ENCODE measurements around the gene ZNF415.

ZNF415 gene

DNA sequence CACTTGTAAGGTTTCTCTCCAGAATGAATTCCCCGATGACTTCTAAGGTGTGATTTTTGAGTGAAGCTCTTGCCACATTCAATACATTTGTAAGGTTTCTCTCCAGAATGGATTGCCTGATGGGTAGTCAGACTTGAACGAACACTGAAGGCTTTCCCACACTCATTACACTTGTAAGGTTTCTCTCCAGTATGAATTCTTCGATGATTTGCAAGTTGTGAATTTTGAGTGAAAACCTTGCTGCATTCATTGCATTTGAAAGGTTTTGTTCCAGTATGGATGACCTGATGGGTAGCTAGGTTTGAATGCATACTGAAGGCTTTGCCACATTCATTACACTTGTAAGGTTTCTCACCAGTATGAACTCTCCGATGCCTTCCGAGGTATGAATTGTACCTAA lies 63.9 kb downstream of the ZNF415 start:
- Histone ChIP-seq H3K36me3 (ENCODE audit: control insufficient read depth in 2 of 2, insufficient read depth in 1 of 2, low read length in 2 of 2) (peaks cover 0 to 62% of the 10 kb centered on the region in 2 experiments; a peak in 2 of 3 replicates), H3K27ac (ENCODE audit: extremely low read depth, low read depth, low read length) (no peak overlapping the region), H3K4me3 (ENCODE audit: low read depth, low read length) (no peak overlapping the region), H3K4me1 (ENCODE audit: control insufficient read depth, insufficient read depth, low read length) (no peaks in the 10 kb centered on the region), H3K9me3 (ENCODE audit: control insufficient read depth, insufficient read depth, low read depth, low read length) (no peaks in the 10 kb centered on the region)
- ChIA-PET POLR2A (no interaction called here), CTCF (no interaction called here)
- TF ChIP-seq KLF7 (tag by site-specific recombination; IDR thresholded peaks at IDR 0.05; ENCODE audit: borderline replicate concordance) (no peak), SCRT2 (tag by site-specific recombination; IDR thresholded peaks at IDR 0.05) (no peak), ZFP37 (tag by site-specific recombination; IDR thresholded peaks at IDR 0.05) (no peak), ZNF664 (tag by site-specific recombination; IDR thresholded peaks at IDR 0.05) (no peak), ZNF426 (tag by site-specific recombination; IDR thresholded peaks at IDR 0.05) (no peak), ZFP41 (tag by site-specific recombination; IDR thresholded peaks at IDR 0.05; ENCODE audit: borderline replicate concordance) (no peak), ZNF214 (tag by site-specific recombination; IDR thresholded peaks at IDR 0.05; ENCODE audit: borderline replicate concordance) (no peak), ZNF776 (tag by site-specific recombination; IDR thresholded peaks at IDR 0.05; ENCODE audit: borderline replicate concordance) (no peak)
- TF ChIP-seq, protein P1, sequence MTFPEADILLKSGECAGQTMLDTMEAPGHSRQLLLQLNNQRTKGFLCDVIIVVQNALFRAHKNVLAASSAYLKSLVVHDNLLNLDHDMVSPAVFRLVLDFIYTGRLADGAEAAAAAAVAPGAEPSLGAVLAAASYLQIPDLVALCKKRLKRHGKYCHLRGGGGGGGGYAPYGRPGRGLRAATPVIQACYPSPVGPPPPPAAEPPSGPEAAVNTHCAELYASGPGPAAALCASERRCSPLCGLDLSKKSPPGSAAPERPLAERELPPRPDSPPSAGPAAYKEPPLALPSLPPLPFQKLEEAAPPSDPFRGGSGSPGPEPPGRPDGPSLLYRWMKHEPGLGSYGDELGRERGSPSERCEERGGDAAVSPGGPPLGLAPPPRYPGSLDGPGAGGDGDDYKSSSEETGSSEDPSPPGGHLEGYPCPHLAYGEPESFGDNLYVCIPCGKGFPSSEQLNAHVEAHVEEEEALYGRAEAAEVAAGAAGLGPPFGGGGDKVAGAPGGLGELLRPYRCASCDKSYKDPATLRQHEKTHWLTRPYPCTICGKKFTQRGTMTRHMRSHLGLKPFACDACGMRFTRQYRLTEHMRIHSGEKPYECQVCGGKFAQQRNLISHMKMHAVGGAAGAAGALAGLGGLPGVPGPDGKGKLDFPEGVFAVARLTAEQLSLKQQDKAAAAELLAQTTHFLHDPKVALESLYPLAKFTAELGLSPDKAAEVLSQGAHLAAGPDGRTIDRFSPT (tag by site-specific recombination; IDR thresholded peaks at IDR 0.05): no peak

DNA sequence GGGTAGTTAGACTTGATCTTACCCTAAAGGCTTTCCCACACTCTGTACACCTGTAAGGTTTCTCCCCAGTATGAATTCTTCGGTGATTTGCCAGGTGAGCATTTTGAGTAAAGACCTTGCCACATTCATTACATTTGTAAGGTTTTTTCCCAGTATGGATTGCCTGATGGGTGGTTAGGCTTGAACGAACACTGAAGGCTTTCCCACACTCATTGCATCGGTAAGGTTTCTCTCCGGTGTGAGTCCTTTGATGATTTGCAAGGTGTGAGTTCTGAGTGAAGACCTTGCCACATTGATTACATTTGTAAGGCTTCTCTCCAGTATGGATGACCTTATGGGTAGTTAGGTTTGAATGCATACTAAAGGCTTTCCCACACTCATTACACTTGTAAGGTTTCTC lies 64.5 kb downstream of the ZNF415 start:
- Histone ChIP-seq H3K9me3 (ENCODE audit: control insufficient read depth, insufficient read depth, low read depth, low read length) (no peaks in the 10 kb centered on the region), H3K36me3 (ENCODE audit: control insufficient read depth in 2 of 2, insufficient read depth in 1 of 2, low read length in 2 of 2) (peaks cover 0 to 55% of the 10 kb centered on the region in 2 experiments; a peak in 2 of 3 replicates), H3K4me3 (ENCODE audit: low read depth, low read length) (no peak overlapping the region), H3K4me1 (ENCODE audit: control insufficient read depth, insufficient read depth, low read length) (no peaks in the 10 kb centered on the region), H3K27ac (ENCODE audit: extremely low read depth, low read depth, low read length) (no peak overlapping the region)
- CTCF ChIA-PET: no interaction called here
- POLR2A ChIA-PET: no interaction called here
- TF ChIP-seq SETDB1 (IDR thresholded peaks at IDR 0.05; ENCODE audit: insufficient read length, low read length) (peak; percentile 94), ZNF280C (tag by site-specific recombination; IDR thresholded peaks at IDR 0.05) (no peak)

DNA sequence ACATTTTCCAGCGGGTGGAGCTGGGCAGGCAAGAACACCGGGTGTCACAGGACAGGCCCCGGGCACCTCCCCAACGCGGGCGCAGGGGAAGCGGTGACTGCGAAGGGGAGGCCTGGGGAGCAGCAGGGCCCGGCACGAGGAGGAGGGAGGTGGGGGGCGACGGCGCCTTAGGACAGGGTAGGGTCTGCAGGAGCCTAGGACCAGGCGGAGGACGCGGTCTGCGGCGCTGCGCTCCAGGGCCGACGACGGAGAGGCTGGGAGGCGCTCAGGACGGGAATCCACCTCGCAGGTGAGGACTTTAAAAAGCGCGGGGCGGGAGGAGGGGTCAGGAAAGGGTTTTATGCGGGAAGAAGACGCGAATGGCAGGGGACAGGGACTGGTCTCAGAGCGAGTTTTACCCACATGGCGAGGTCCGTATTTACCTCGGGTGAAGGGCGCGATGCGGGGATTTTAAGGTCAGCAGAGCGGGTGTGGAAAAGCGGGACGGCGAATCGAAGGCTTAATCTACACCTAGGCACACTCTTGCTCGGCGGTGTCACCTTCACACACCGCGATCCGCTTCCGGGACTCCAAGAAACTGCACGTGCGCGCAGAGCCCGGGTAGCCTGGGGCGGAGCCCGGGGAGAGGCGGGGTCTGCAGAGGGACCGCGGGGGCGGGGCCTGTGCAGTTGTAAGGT lies 74.7 kb downstream of the ZNF415 start:
- H3K9me3 ChIP-seq (ENCODE audit: control insufficient read depth, insufficient read depth, low read depth, low read length): no peaks in the 10 kb centered on the region
- no peaks in the 10 kb centered on the region for H3K36me3 ChIP-seq (ENCODE audit: control insufficient read depth in 2 of 2, insufficient read depth in 1 of 2, low read length in 2 of 2)
- CTCF ChIA-PET: no interaction called here
- TF ChIP-seq, protein P2, sequence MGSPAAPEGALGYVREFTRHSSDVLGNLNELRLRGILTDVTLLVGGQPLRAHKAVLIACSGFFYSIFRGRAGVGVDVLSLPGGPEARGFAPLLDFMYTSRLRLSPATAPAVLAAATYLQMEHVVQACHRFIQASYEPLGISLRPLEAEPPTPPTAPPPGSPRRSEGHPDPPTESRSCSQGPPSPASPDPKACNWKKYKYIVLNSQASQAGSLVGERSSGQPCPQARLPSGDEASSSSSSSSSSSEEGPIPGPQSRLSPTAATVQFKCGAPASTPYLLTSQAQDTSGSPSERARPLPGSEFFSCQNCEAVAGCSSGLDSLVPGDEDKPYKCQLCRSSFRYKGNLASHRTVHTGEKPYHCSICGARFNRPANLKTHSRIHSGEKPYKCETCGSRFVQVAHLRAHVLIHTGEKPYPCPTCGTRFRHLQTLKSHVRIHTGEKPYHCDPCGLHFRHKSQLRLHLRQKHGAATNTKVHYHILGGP (tag by site-specific recombination; IDR thresholded peaks at IDR 0.05): no peak
- no peak for TF ChIP-seq ZNF133 (tag by site-specific recombination; IDR thresholded peaks at IDR 0.05)
- no peak for TF ChIP-seq ZNF624 (tag by site-specific recombination; IDR thresholded peaks at IDR 0.05)
- TF ChIP-seq ZNF501 (tag by site-specific recombination; IDR thresholded peaks at IDR 0.05): no peak
- no peak for TF ChIP-seq ZFP3 (tag by site-specific recombination; IDR thresholded peaks at IDR 0.05; ENCODE audit: low read depth)
- TF ChIP-seq BCL11A (tag by site-specific recombination; IDR thresholded peaks at IDR 0.05; ENCODE audit: low read depth): no peak
- TF ChIP-seq ZNF629 (tag by site-specific recombination; IDR thresholded peaks at IDR 0.05): no peak
- no peak for TF ChIP-seq ZNF26 (tag by site-specific recombination; IDR thresholded peaks at IDR 0.05)
- no peak for TF ChIP-seq GLI2 (tag by site-specific recombination; IDR thresholded peaks at IDR 0.05; ENCODE audit: borderline replicate concordance, low read depth)
- no peak overlapping the region for H3K27ac ChIP-seq (ENCODE audit: extremely low read depth, low read depth, low read length)
- no peak overlapping the region for H3K4me3 ChIP-seq (ENCODE audit: low read depth, low read length)
- H3K4me1 ChIP-seq (ENCODE audit: control insufficient read depth, insufficient read depth, low read length): no peaks in the 10 kb centered on the region
- POLR2A ChIA-PET: no interaction called here

Data from HEK293 (cell line).